HG02623 (cell line): Measurements from ENCODE around the gene CCDC149.

Experiments
- ATAC-seq: cut with Tn5 transposase; IDR thresholded peaks from one replicate; pipeline ENCODE4 v1.9.1; 2021; ENCODE audit warnings: moderate library complexity; ENCODE audit not compliant: unreplicated experiment

The CCDC149 gene

DNA sequence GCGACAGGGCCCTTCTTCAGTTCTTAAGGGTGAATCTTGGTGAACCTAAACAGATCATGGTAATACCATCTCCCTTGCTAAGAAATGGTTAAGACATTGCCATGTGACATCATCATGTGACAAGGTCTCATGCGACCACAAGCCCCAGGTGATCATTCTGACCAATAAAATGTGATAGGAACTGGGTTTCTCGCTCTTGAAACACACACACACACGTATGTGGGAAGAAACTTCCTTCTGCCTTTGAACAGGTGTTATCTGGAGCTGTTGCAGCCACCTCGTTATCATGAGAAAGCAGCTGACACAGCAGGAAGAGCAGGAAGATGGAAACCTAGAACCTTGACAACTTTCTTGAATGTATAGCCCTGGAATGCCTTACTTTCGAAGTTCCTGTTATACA lies 107.3 kb downstream of the CCDC149 start:
- ATAC-seq: no peak

DNA sequence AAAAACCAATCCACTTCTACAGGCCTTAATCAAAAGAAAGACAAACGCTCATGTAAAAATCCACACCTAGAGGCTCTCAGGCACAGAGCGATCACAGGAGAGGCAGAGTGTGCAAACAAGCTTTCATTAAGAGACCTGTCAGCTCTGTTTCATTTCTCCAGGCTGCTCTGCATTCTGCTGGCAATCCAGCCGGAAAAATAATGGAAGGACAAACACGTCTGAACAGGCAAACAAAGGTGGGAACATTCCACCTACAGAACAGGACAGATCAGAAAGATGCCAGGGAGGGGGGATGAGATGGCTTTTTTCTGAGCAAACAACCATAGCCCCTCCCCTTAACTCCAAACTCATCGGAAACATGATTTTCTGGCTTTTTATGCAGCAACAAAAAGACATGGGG lies 107.8 kb downstream of the CCDC149 start:
- no peak for ATAC-seq

- no peak for ATAC-seq
Observed at GRCh38 chr4:24802648-24803047, 110.2 kb downstream of the CCDC149 start.

GRCh38 chr4:24801136-24801855 lies 111.5 kb downstream of the CCDC149 start:
- no peak for ATAC-seq

- ATAC-seq: no peak
Observed at GRCh38 chr4:24800325-24800895, 112.4 kb downstream of the CCDC149 start.

DNA sequence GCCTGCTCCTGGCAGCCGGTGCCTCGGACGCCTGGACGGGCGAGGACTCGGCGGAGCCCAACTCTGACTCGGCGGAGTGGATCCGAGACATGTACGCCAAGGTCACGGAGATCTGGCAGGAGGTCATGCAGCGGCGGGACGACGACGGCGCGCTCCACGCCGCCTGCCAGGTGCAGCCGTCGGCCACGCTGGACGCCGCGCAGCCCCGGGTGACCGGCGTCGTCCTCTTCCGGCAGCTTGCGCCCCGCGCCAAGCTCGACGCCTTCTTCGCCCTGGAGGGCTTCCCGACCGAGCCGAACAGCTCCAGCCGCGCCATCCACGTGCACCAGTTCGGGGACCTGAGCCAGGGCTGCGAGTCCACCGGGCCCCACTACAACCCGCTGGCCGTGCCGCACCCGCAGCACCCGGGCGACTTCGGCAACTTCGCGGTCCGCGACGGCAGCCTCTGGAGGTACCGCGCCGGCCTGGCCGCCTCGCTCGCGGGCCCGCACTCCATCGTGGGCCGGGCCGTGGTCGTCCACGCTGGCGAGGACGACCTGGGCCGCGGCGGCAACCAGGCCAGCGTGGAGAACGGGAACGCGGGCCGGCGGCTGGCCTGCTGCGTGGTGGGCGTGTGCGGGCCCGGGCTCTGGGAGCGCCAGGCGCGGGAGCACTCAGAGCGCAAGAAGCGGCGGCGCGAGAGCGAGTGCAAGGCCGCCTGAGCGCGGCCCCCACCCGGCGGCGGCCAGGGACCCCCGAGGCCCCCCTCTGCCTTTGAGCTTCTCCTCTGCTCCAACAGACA lies 113.1 kb downstream of the CCDC149 start:
- no peak for ATAC-seq

- no peak for ATAC-seq
Observed at GRCh38 chr4:24799196-24799543, 113.7 kb downstream of the CCDC149 start.

DNA sequence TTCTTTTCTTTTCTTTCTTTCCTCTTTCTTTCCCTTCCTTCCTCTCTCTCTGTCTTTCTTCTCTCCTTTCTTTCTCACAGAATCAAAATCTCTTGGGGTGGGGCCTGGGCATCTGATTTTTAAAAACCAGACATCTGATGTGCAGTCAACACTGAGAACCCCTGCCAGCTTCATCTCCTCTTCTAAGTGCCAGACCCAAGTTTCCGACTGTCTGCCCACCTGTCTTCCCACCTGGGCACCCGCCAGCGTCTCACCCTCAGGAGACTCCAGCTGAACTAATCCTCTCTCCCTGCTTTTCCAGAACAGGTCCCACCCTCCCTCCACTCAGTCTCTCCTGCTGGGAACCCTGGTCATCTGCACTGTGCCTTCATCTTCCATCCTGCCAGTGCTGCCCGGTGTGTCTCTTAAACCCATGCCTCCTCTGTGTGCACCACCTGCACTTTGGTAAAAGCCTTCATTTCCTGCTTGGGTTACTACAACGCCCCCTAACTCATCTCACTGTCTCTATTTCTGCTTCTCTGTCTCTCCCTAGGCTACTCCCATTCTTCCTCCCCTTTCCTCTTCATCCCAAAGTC lies 114.7 kb downstream of the CCDC149 start:
- no peak for ATAC-seq

DNA sequence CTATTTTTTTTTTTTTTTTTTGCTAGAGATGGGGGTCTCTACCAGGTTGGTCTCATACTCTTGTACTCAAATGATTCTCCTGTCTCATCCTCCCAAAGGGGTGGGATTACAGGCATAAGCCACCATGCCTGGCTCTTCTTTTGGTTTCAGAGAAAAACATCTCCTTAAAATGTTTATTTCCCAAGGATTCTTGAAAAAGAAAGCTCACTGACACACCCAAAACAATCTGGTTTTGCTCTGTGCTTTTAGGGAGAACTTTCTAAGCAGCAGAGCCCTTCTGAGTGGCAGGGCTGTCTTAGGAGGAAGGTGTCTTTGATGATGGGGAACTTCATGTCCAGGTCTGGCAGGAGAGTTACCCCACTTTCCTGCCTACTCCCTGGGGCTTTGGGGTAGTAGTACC lies 116.2 kb downstream of the CCDC149 start:
- no peak for ATAC-seq

GRCh38 chr4:24795666-24796381 lies 117.0 kb downstream of the CCDC149 start:
- no peak for ATAC-seq

DNA sequence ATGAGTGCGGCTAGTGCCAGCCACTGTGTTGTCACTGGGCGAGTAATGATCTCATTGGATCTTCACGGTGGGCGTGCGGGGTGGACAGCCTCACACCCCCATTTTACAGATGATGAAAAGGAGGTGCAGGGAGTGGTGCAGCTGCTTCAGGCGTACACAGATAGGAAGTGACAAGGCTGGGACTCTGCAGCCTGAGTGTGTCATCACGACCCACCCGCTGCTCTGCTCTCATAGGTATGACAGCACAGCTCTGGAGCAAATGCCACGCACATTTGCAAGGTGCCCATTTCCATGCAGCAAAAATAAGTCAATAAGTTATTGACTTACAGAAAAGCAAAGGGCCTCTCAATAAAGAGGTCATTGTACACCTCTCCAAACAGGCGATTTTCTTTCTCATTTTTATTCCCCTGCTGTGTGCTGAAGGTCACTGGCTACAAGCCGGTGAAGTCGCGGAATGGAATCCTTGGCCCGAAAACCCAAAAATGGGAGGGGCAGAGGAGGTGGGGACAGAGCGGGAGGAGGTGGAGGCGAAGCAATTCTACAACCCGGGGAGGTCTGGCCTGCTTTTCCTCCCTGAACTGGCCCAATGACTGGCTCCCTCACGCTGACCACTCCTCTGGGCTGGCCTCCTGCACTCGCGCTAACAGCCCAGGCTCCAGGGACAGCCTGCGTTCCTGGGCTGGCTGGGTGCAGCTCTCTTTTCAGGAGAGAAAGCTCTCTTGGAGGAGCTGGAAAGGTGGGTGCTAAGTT lies 117.8 kb downstream of the CCDC149 start, which contains the start of gene SOD3:
Gene SOD3 (plus strand): TSS at position 658 of the 750 bp plus-strand sequence. CDS start 3,949 bp downstream, outside the sequence.
- ATAC-seq: no peak

- no peak for ATAC-seq
Observed at GRCh38 chr4:24794480-24794879, 118.4 kb downstream of the CCDC149 start.

GRCh38 chr4:24794051-24794450 lies 118.8 kb downstream of the CCDC149 start:
- ATAC-seq: no peak

GRCh38 chr4:24793219-24794005 lies 119.4 kb downstream of the CCDC149 start:
- no peak for ATAC-seq

- ATAC-seq: no peak
Observed at GRCh38 chr4:24792552-24792951, 120.3 kb downstream of the CCDC149 start.

GRCh38 chr4:24791043-24791442 lies 121.8 kb downstream of the CCDC149 start:
- no peak for ATAC-seq

DNA sequence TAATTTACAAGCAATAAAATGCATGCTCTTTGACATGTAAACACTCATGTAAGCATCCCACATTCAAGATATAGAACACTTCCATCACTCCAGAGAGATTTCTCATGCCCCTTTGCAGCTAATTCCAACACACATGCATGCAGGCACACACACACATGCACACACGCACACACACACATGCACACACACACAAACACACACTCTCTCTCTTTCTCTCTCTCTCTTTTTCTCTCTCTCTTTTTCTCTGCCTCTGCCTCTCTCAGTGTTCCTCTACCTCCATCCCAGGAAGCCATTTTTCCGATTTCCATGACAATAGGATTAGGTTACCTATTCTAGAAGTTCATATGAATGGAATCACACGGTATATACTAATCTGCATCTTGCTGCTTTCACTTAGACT lies 129.3 kb downstream of the CCDC149 start:
- no peak for ATAC-seq

- ATAC-seq: no peak
Observed at GRCh38 chr4:24781999-24782745, 130.7 kb downstream of the CCDC149 start.
